ENCODE results near the gene NTNG1.

Gene NTNG1

DNA sequence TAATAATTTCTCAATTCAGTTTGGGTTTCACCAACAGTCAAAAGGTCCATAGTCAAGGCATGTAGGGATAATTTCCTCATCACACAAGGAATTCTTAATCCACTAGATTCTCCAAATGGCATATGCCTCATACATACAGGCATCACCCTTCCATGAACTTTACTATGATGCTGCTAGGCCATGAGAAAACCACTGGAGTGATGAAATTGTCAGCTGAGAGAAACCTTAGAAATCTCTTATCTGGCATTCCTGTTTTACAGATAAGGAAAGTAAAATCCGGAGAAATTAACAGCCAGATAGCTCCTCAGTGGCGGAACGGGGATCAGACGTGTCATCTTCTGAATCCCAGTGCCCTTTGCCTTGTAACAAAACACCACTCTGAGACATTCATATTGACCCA, 274.4 kb downstream of the NTNG1 start:
- no peaks in the 10 kb centered on the region for H3K4me1 Mint-ChIP-seq
- H3K4me3 Mint-ChIP-seq = no peak overlapping the region
- no peak for ATAC-seq (replicated peaks; ENCODE audit: extremely low read depth, poor library complexity, severe bottlenecking)
- H3K27ac Mint-ChIP-seq (ENCODE audit: low read depth) = no peak overlapping the region
- H3K9me3 Mint-ChIP-seq = no peaks in the 10 kb centered on the region
- DNase-seq (ENCODE audit: low spot score in 2 of 2) = no peak
- H3K36me3 Mint-ChIP-seq (ENCODE audit: insufficient read depth) = no peaks in the 10 kb centered on the region
- H3K27me3 Mint-ChIP-seq = peaks cover 28% of the 10 kb centered on the region

DNA sequence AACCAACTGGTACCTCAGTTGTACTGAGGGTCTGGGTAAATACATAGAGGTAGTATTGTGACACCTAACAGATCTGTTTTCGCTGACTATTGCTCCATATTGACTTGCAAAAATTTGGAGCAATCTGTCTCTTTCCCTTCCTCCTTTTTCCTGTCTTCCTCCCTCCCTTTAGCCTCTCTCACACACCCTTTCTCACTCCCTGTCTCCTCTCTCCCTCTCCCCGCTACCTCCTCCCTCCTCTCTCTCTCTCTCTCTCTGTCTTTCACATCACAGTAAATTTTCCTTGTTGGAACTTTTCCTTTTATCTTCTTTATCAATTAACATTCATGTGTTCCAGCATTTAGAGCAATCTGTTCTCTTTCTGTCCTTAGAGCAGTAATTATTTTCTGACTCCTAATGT, 278.2 kb downstream of the NTNG1 start:
- no peak overlapping the region for H3K4me3 Mint-ChIP-seq
- H3K9me3 Mint-ChIP-seq = no peaks in the 10 kb centered on the region
- H3K27me3 Mint-ChIP-seq = peaks cover 27% of the 10 kb centered on the region
- no peak for DNase-seq (ENCODE audit: low spot score in 2 of 2)
- no peaks in the 10 kb centered on the region for H3K4me1 Mint-ChIP-seq
- no peak overlapping the region for H3K27ac Mint-ChIP-seq (ENCODE audit: low read depth)
- no peaks in the 10 kb centered on the region for H3K36me3 Mint-ChIP-seq (ENCODE audit: insufficient read depth)
- no peak for ATAC-seq (replicated peaks; ENCODE audit: extremely low read depth, poor library complexity, severe bottlenecking)

DNA sequence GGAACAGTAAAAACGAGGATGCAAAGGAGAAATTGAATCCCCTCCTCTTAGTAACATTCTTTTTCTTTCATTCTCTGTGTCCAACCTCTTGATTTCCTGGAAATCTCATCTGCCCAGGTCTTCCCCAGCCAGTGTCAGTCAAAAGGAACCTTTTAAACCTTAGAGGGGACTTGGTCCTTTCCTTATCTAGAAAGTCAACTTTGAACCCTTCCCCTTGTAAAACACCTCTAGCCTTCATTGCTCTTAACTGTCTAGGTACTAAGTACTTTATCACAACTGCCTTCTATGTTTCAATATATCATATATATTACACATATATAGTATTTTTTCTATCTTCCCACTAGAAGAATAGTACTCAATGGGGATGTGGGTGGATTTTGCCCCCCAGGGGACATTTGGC, 282.1 kb downstream of the NTNG1 start:
- Mint-ChIP-seq H3K4me1 (no peaks in the 10 kb centered on the region), H3K36me3 (ENCODE audit: insufficient read depth) (no peaks in the 10 kb centered on the region), H3K4me3 (no peak overlapping the region), H3K9me3 (no peaks in the 10 kb centered on the region), H3K27me3 (peaks cover 42% of the 10 kb centered on the region), H3K27ac (ENCODE audit: low read depth) (no peak overlapping the region)
- DNase-seq (ENCODE audit: low spot score in 2 of 2) (no peak), ATAC-seq (replicated peaks; ENCODE audit: extremely low read depth, poor library complexity, severe bottlenecking) (no peak)

GRCh38 chr1:107430540-107431228, 289.8 kb downstream of the NTNG1 start:
- Mint-ChIP-seq H3K36me3 (ENCODE audit: insufficient read depth) (no peaks in the 10 kb centered on the region), H3K4me1 (no peaks in the 10 kb centered on the region), H3K27me3 (peaks cover 31% of the 10 kb centered on the region), H3K9me3 (no peaks in the 10 kb centered on the region), H3K27ac (ENCODE audit: low read depth) (no peak overlapping the region), H3K4me3 (no peak overlapping the region)
- no peak for DNase-seq (ENCODE audit: low spot score in 2 of 2)
- no peak for ATAC-seq (replicated peaks; ENCODE audit: extremely low read depth, poor library complexity, severe bottlenecking)

DNA sequence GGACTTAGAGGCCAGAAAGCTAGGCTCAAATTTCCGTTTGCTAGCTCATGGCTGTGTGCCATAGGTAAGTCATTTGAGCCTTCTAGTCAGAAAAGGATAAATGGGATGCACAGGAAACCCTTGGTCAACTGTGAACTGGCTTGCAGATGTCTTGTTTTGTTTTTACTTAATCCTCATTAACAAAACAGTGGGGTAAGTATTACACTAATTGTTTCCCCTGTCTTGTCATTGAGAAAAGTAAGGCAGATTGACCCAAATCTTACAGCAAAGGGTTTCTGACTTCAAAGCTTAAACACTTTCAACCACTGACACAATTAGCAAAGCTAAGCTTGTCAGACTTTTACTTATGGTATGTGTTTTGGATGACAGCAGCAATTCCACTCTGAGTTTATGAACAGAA, 291.3 kb downstream of the NTNG1 start:
- DNase-seq (ENCODE audit: low spot score in 2 of 2) (no peak), ATAC-seq (replicated peaks; ENCODE audit: extremely low read depth, poor library complexity, severe bottlenecking) (no peak)
- Mint-ChIP-seq H3K27ac (ENCODE audit: low read depth) (no peak overlapping the region), H3K4me1 (no peaks in the 10 kb centered on the region), H3K4me3 (no peak overlapping the region), H3K9me3 (no peaks in the 10 kb centered on the region), H3K36me3 (ENCODE audit: insufficient read depth) (no peaks in the 10 kb centered on the region), H3K27me3 (peaks cover 19% of the 10 kb centered on the region)

- DNase-seq (ENCODE audit: low spot score in 2 of 2) (no peak), ATAC-seq (replicated peaks; ENCODE audit: extremely low read depth, poor library complexity, severe bottlenecking) (no peak)
- Mint-ChIP-seq H3K27ac (ENCODE audit: low read depth) (no peak overlapping the region), H3K27me3 (peaks cover 13% of the 10 kb centered on the region), H3K4me3 (no peak overlapping the region), H3K36me3 (ENCODE audit: insufficient read depth) (no peaks in the 10 kb centered on the region), H3K4me1 (no peaks in the 10 kb centered on the region), H3K9me3 (no peaks in the 10 kb centered on the region)
Observed at GRCh38 chr1:107433068-107433467, 292.2 kb downstream of the NTNG1 start.

GRCh38 chr1:107433635-107434360, 293.0 kb downstream of the NTNG1 start:
- peaks cover 6% of the 10 kb centered on the region for H3K27me3 Mint-ChIP-seq
- H3K27ac Mint-ChIP-seq (ENCODE audit: low read depth) = no peak overlapping the region
- no peak overlapping the region for H3K4me3 Mint-ChIP-seq

DNA sequence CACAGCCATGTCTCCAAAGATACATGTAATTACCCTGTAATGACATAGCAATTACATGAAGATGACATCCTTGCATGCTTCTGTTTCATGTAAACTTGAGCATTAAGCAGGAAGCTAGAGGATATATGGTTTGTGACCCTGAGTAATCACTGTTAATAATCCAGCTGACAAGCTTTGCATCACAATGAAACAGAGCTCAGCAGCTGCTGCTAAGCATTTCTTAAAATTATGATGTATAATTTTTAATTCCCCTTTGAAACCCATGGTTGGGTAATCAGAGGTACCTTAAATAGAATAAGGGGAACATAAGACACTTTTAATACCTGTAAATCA, 293.5 kb downstream of the NTNG1 start:
- Mint-ChIP-seq H3K27me3 (peaks cover under 1% of the 10 kb centered on the region), H3K27ac (ENCODE audit: low read depth) (no peak overlapping the region), H3K4me1 (no peaks in the 10 kb centered on the region), H3K4me3 (no peak overlapping the region), H3K9me3 (no peaks in the 10 kb centered on the region), H3K36me3 (ENCODE audit: insufficient read depth) (no peaks in the 10 kb centered on the region)
- ATAC-seq (replicated peaks; ENCODE audit: extremely low read depth, poor library complexity, severe bottlenecking) (no peak), DNase-seq (ENCODE audit: low spot score in 2 of 2) (no peak)

More at GRCh38 chr1:107433635-107434360, 293.0 kb downstream of the NTNG1 start:
- Mint-ChIP-seq H3K36me3 (ENCODE audit: insufficient read depth) (no peaks in the 10 kb centered on the region), H3K9me3 (no peaks in the 10 kb centered on the region), H3K4me1 (no peaks in the 10 kb centered on the region)
- DNase-seq (ENCODE audit: low spot score in 2 of 2) (no peak), ATAC-seq (replicated peaks; ENCODE audit: extremely low read depth, poor library complexity, severe bottlenecking) (no peak)

- H3K27ac Mint-ChIP-seq (ENCODE audit: low read depth) = no peak overlapping the region
- ATAC-seq (replicated peaks; ENCODE audit: extremely low read depth, poor library complexity, severe bottlenecking) (no peak), DNase-seq (ENCODE audit: low spot score in 2 of 2) (no peak)
- H3K4me1 Mint-ChIP-seq = no peaks in the 10 kb centered on the region
- H3K36me3 Mint-ChIP-seq (ENCODE audit: insufficient read depth) = no peaks in the 10 kb centered on the region
- no peak overlapping the region for H3K4me3 Mint-ChIP-seq
- peaks cover 14% of the 10 kb centered on the region for H3K27me3 Mint-ChIP-seq
- H3K9me3 Mint-ChIP-seq = no peaks in the 10 kb centered on the region
Observed at GRCh38 chr1:107436552-107437241, 295.9 kb downstream of the NTNG1 start.

DNA sequence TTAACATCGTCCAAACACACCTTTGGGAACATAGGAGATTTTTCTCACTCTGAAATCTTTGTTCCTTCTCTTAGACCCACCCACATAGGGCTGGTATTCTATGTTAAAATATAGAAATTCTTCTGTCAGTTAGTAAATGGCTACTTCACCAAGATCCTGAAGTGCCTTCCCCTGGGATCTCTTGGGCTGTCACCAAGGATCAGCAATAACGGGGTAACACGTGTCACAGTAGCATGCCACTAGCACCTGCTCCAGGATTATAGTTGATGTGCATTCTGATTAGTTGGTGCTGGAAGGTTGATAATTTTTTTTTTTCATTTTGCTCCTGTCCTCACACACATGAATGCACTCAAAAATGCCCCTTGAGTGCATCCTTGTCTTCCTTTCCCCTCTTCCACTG, 298.7 kb downstream of the NTNG1 start:
- Mint-ChIP-seq H3K27ac (ENCODE audit: low read depth) (no peak overlapping the region), H3K4me1 (no peaks in the 10 kb centered on the region), H3K9me3 (no peaks in the 10 kb centered on the region), H3K36me3 (ENCODE audit: insufficient read depth) (no peaks in the 10 kb centered on the region), H3K27me3 (peaks cover 18% of the 10 kb centered on the region), H3K4me3 (no peak overlapping the region)
- DNase-seq (ENCODE audit: low spot score in 2 of 2) (no peak), ATAC-seq (replicated peaks; ENCODE audit: extremely low read depth, poor library complexity, severe bottlenecking) (no peak)

- Mint-ChIP-seq H3K27me3 (peaks cover 18% of the 10 kb centered on the region), H3K4me1 (no peaks in the 10 kb centered on the region), H3K4me3 (no peak overlapping the region), H3K9me3 (no peaks in the 10 kb centered on the region), H3K27ac (ENCODE audit: low read depth) (no peak overlapping the region), H3K36me3 (ENCODE audit: insufficient read depth) (no peaks in the 10 kb centered on the region)
- DNase-seq (ENCODE audit: low spot score in 2 of 2) (no peak), ATAC-seq (replicated peaks; ENCODE audit: extremely low read depth, poor library complexity, severe bottlenecking) (no peak)
Observed at GRCh38 chr1:107442551-107442950, 301.7 kb downstream of the NTNG1 start.

DNA sequence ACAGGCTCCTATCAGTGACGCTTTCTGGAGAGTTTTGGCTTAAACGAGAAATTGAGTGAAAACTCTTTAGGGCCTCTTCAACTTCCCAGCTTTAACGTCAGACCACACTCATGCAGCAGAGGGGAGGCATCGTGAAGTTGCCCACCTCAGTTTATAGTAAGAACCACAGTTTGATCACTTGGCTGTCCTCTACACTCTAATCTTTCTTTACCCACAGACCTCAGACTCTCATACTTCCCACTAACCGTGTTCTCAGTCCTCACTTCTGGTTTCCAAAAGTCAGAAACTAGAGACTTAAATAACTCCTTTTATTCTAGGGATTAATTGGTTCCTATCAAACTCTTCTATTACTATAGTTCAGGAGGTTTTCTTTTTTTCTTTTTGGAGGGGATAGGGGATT, 302.2 kb downstream of the NTNG1 start:
- DNase-seq (ENCODE audit: low spot score in 2 of 2) (no peak), ATAC-seq (replicated peaks; ENCODE audit: extremely low read depth, poor library complexity, severe bottlenecking) (no peak)
- Mint-ChIP-seq H3K4me3 (no peak overlapping the region), H3K27ac (ENCODE audit: low read depth) (no peak overlapping the region), H3K27me3 (peaks cover 18% of the 10 kb centered on the region), H3K9me3 (no peaks in the 10 kb centered on the region), H3K36me3 (ENCODE audit: insufficient read depth) (no peaks in the 10 kb centered on the region), H3K4me1 (no peaks in the 10 kb centered on the region)

GRCh38 chr1:107443860-107444259, 303.0 kb downstream of the NTNG1 start:
- Mint-ChIP-seq H3K4me1 (no peaks in the 10 kb centered on the region), H3K36me3 (ENCODE audit: insufficient read depth) (no peaks in the 10 kb centered on the region), H3K9me3 (no peaks in the 10 kb centered on the region), H3K27ac (ENCODE audit: low read depth) (no peak overlapping the region), H3K27me3 (peaks cover 18% of the 10 kb centered on the region), H3K4me3 (no peak overlapping the region)
- ATAC-seq (replicated peaks; ENCODE audit: extremely low read depth, poor library complexity, severe bottlenecking) (no peak), DNase-seq (ENCODE audit: low spot score in 2 of 2) (no peak)
